LNCaP clone FGC (cell line): ENCODE data around the gene CHST6.

Experiments used
- DNase-seq: peaks from one replicate; pipeline ENCODE4 v3.0.0-alpha.2; 2011; ENCODE audit warnings: low read depth
- H3K4me3 ChIP-seq: 2 replicates; pipeline ENCODE4 v1.5.1; 2011; ENCODE audit warnings: mild to moderate bottlenecking, low read depth, low read length, control low read depth
- CTCF ChIP-seq: IDR thresholded peaks from 2 replicates; pipeline ENCODE4 v1.5.1; 2012; ENCODE audit warnings: mild to moderate bottlenecking; ENCODE audit not compliant: control insufficient read depth, insufficient read depth; ENCODE audit errors: extremely low read depth

Gene CHST6

GRCh38 chr16:75482434-75483205 is 12.6 kb downstream of the CHST6 start:
- no peak for DNase-seq
- no peak overlapping the region for H3K4me3 ChIP-seq
- TF ChIP-seq CTCF, result no peak

GRCh38 chr16:75481475-75481874 is 13.8 kb downstream of the CHST6 start:
- H3K4me3 ChIP-seq, result no peak overlapping the region
- no peak for TF ChIP-seq CTCF
- no peak for DNase-seq

GRCh38 chr16:75479421-75479990 is 15.7 kb downstream of the CHST6 start:
- DNase-seq, result no peak
- no peak for TF ChIP-seq CTCF
- no peak overlapping the region for H3K4me3 ChIP-seq

- no peak overlapping the region for H3K4me3 ChIP-seq
- no peak for DNase-seq
- TF ChIP-seq CTCF, result no peak
These were observed 16.5 kb downstream of the CHST6 start for GRCh38 chr16:75478480-75479345.

- no peak for DNase-seq
- no peak for TF ChIP-seq CTCF
- H3K4me3 ChIP-seq, result no peak overlapping the region
These were observed 17.4 kb downstream of the CHST6 start for GRCh38 chr16:75477680-75478473.

GRCh38 chr16:75476817-75477216 is 18.4 kb downstream of the CHST6 start:
- DNase-seq, result no peak
- no peak for TF ChIP-seq CTCF
- H3K4me3 ChIP-seq, result no peak overlapping the region
